ENCODE data around the gene GPR135. TPM values are rescaled to one million over a fixed set of nuclear protein-coding genes. Genes with fewer than 3 reads are reported as not detected.

Gene GPR135
- polyA plus RNA-seq, 1 donor (not counting 4 experiments of a cell fraction or from before 2014, with no cell fraction given): 0.90 TPM

DNA sequence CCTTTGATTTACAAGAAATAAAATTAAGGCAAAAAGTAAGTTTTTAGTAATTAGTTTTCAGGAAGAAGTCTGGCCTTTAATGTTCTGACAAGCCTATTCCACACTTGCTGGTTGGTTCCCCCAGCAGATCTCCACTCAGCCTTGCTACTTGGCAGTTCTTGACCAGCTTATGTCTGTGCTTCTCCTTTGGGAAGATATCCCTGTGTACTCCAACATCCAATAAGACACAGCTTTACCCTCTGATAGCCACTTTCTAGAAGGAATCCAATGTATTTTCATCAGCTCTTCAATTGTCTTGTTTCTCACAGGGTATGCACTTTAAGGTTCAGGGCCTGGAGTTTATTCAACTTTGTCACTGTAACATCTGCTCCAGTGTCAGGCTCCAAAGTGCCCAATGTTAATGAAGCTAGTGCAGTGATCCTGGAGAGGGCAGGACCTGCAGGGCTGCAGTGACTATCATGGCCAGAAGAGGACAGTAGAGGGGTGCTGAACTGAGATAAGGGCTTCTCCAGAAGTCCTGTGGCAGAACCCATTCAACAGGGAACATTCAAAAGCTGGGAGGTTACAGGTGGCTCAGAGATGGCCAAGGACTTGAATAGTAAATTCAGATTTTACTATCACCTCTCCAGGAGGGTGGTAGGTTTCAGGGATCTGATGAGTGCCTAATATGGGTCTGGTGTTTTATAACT is 42.0 kb upstream of the GPR135 start:
- Histone ChIP-seq H3K9me3 (ENCODE audit: control insufficient read depth, low read depth, low read length) (no peaks in the 10 kb centered on the region), H3K4me2 (ENCODE audit: control insufficient read depth, extremely low read depth, insufficient read depth, low read depth, low read length) (no peak overlapping the region), H3K9ac (ENCODE audit: control insufficient read depth, extremely low read depth, insufficient read depth, low read length) (no peak overlapping the region), H3K27me3 (ENCODE audit: control insufficient read depth, extremely low read depth, insufficient read depth, low read length) (no peaks in the 10 kb centered on the region), H3K27ac (ENCODE audit: control insufficient read depth, insufficient read depth, low read length) (no peak overlapping the region), H3K79me2 (ENCODE audit: control insufficient read depth, insufficient read depth, low read length) (no peaks in the 10 kb centered on the region), H3K4me3 (ENCODE audit: control insufficient read depth in 2 of 3, extremely low read depth in 1 of 3, insufficient read depth in 2 of 3, low read depth in 1 of 3, low read length in 3 of 3) (no peak overlapping the region), H3K4me1 (ENCODE audit: control insufficient read depth, extremely low read depth, insufficient read depth, low read length) (no peaks in the 10 kb centered on the region), H3K9me1 (ENCODE audit: control insufficient read depth, extremely low read depth, insufficient read depth, low read length) (no peaks in the 10 kb centered on the region), H4K20me1 (ENCODE audit: control insufficient read depth, extremely low read depth, insufficient read depth, low read length) (no peaks in the 10 kb centered on the region), H3K36me3 (ENCODE audit: control insufficient read depth in 2 of 2, extremely low read depth in 1 of 2, insufficient read depth in 2 of 2, low read length in 2 of 2) (peaks cover 0 to 1% of the 10 kb centered on the region in 2 experiments), H2AFZ (ENCODE audit: control insufficient read depth, low read length) (no peak overlapping the region)
- TF ChIP-seq CTCF (optimal IDR thresholded peaks at IDR 0.05 in 1 of 3, IDR thresholded peaks at IDR 0.05 in 1 of 3, conservative IDR thresholded peaks at IDR 0.05 in 1 of 3; ENCODE audit: extremely low read depth in 1 of 3, insufficient read depth in 2 of 3, low read length in 3 of 3) (peak; percentile 87 to 99 (median 97)), EZH2 (IDR thresholded peaks at IDR 0.05; ENCODE audit: low read length) (no peak)
- dilution Hi-C loops (cut with MboI; ENCODE audit: extremely low pct_ligation_motif_present, low sequenced_read_pairs): no loop called here
- DNase-seq (ENCODE audit: low read depth, low spot score) (no peak), FAIRE-seq (peak; percentile 64)

GRCh38 chr14:59503256-59503655 is 38.1 kb upstream of the GPR135 start:
- H3K36me3 ChIP-seq (ENCODE audit: control insufficient read depth in 2 of 2, extremely low read depth in 1 of 2, insufficient read depth in 2 of 2, low read length in 2 of 2): peaks cover 1 to 3% of the 10 kb centered on the region in 2 experiments
- H2AFZ ChIP-seq (ENCODE audit: control insufficient read depth, low read length): no peak overlapping the region
- no peak overlapping the region for H3K4me2 ChIP-seq (ENCODE audit: control insufficient read depth, extremely low read depth, insufficient read depth, low read depth, low read length)
- H4K20me1 ChIP-seq (ENCODE audit: control insufficient read depth, extremely low read depth, insufficient read depth, low read length): no peaks in the 10 kb centered on the region
- no peak for DNase-seq (ENCODE audit: low read depth, low spot score)
- no peaks in the 10 kb centered on the region for H3K9me3 ChIP-seq (ENCODE audit: control insufficient read depth, low read depth, low read length)
- no peaks in the 10 kb centered on the region for H3K4me1 ChIP-seq (ENCODE audit: control insufficient read depth, extremely low read depth, insufficient read depth, low read length)
- no peaks in the 10 kb centered on the region for H3K9me1 ChIP-seq (ENCODE audit: control insufficient read depth, extremely low read depth, insufficient read depth, low read length)
- H3K79me2 ChIP-seq (ENCODE audit: control insufficient read depth, insufficient read depth, low read length): no peaks in the 10 kb centered on the region
- TF ChIP-seq EZH2 (IDR thresholded peaks at IDR 0.05; ENCODE audit: low read length) (no peak), CTCF (optimal IDR thresholded peaks at IDR 0.05 in 1 of 3, IDR thresholded peaks at IDR 0.05 in 1 of 3, conservative IDR thresholded peaks at IDR 0.05 in 1 of 3; ENCODE audit: extremely low read depth in 1 of 3, insufficient read depth in 2 of 3, low read length in 3 of 3) (no peak)
- no peak overlapping the region for H3K27ac ChIP-seq (ENCODE audit: control insufficient read depth, insufficient read depth, low read length)
- FAIRE-seq: no peak
- dilution Hi-C loops (cut with MboI; ENCODE audit: extremely low pct_ligation_motif_present, low sequenced_read_pairs): no loop called here
- no peak overlapping the region for H3K9ac ChIP-seq (ENCODE audit: control insufficient read depth, extremely low read depth, insufficient read depth, low read length)
- no peak overlapping the region for H3K4me3 ChIP-seq (ENCODE audit: control insufficient read depth in 2 of 3, extremely low read depth in 1 of 3, insufficient read depth in 2 of 3, low read depth in 1 of 3, low read length in 3 of 3)
- H3K27me3 ChIP-seq (ENCODE audit: control insufficient read depth, extremely low read depth, insufficient read depth, low read length): no peaks in the 10 kb centered on the region
